Glomerular visceral epithelial cell (primary cell): Measurements from ENCODE around the gene KLHL25.
A peak's percentile ranks its signal among the peaks of the same experiment; 100 is the strongest.

Source experiments
- DNase-seq: peaks from one replicate; pipeline ENCODE4 v3.0.0-alpha.2; 2016; ENCODE audit errors: extremely low spot score

KLHL25 gene

GRCh38 chr15:85760531-85761371 lies 34.0 kb downstream of the KLHL25 start:
- DNase-seq, result no peak

DNA sequence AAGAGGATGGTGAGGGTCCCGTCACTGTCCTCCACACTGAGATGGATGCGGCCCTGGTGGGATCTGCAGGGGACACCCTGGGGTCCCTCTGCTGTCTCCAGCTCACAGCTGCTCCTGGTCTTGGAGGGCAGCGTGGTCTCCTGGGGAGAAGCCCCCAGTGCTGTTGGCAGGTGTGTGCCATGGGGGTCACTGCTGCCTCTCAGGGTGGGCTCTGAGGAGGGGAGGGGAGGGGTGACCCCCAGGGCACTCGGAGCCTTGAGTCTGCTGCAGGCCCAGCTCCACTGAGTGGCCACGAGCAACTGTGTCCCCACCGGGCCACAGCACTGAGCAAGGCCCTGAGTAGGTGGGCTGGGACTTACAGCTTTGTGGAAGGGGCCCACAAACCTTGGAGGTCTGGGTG lies 34.7 kb downstream of the KLHL25 start:
- DNase-seq, result no peak

- no peak for DNase-seq
These were observed 35.3 kb downstream of the KLHL25 start for GRCh38 chr15:85759376-85759775.

GRCh38 chr15:85758655-85758978 lies 36.1 kb downstream of the KLHL25 start:
- DNase-seq, result no peak

DNA sequence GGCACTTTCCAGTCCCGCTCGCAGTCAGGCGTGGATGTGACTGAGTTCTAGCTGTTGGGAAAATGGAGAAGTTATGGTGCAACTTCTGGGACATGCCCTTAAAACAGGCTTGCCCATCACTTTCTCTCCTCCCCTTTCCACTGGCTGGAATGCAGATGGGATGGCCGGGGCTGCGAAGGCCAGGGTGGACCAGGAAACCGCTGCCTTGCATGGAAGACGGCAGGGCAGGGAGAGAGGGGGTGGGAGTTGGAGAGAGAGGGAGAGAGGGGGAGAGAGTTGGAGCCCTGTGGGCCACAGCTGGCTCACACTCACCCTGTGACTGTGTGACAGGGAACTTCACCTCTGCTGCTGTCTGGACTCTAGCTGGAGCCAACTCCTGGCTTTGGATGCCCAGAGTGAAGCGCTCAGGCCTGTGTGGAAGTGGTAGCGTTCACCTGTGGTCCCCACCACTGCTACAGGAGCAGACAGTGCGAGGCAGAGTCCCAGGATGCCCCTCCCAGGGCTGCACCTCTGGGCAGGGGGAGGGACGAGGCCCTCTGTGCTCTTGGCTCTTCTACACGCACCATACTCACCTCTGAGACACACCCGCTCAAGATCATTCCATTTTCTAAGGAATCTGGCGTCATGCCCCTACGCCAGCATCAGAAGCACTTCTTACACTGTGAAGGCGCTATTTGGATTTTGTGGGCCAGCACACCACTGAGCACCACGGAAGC lies 36.6 kb downstream of the KLHL25 start:
- no peak for DNase-seq

DNA sequence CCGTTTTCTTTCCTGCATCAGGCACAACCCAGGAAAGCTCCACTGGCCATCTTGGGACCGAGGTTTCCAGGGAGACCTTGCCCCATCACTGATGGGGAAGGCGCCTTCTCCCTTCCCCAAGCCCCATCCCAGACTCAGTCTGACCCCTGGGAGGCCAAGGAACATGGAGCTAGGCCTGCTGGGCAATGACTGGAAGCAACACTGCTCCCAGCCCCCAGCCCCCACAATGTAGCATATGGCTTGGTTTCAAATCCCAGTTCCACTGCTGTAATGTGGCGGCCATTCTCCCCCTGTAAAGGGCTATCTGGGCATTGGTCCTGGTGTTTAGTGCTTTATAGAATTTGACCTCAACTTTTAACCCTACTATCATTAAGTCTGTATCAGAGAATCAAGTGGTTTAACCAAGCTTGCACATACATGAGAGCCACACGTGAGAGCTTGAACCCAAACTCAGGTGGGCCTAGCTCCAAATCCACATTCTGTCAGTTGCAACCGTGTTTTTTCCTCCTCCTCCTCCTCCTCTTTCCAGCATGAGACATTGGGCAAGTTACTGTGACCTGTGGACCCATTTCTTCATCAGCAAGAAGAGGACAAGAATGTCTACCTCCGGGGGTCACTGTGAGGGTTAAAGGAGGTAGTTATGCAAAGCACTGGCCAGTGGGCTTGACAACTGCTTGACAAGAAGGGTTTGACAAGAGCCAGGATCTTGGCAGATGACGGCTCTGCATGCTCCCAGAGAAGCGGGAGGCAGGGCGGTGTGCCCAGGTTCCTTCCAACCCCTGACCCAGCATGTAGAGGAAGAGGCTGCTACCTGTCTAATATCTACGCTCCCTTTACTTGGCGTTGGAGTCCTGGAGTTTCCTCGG lies 37.4 kb downstream of the KLHL25 start:
- no peak for DNase-seq

GRCh38 chr15:85756411-85757072 lies 38.2 kb downstream of the KLHL25 start:
- DNase-seq, result no peak

DNA sequence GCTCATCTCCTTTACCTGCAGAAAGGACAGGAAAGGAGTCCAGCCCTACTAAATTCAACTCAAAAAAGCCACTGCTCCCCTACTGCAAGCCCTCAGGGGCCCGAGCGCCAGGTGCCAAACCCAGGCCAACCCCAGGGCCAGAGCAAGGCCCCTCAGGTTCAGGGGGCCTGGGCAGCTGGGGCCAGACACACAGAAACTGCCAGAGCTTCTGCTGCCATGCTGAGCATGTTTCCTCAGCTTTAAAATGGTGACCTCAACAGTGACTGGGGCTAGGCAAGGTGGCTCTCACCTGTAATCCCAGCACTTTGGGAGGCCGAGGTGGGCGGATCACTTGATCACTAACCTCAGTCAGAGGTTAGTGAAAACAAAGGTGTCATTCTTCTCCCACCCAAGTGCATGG lies 38.8 kb downstream of the KLHL25 start:
- DNase-seq, result no peak

GRCh38 chr15:85755471-85755870 lies 39.3 kb downstream of the KLHL25 start:
- no peak for DNase-seq

GRCh38 chr15:85754989-85755388 lies 39.7 kb downstream of the KLHL25 start:
- DNase-seq, result no peak

- DNase-seq, result no peak
These were observed 40.8 kb downstream of the KLHL25 start for GRCh38 chr15:85753791-85754452.

DNA sequence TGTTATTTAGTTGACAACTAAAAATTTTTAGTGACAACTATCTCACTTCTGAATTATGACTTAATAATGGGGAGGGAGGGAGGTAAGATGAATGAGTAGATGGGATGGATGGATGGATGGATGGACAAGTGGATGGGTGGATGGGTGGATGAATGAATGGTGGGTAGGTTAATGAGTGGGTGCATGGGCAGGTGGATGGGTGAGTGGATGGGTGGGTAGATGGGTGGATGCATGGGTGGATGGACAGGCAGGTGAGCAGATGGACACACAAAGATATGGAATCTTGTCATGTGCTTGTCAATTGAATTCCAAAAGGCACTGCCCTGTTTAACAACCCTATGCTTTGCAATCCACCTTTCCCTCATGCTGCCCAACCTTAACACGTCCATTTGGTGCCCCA lies 41.5 kb downstream of the KLHL25 start:
- DNase-seq, result no peak

DNA sequence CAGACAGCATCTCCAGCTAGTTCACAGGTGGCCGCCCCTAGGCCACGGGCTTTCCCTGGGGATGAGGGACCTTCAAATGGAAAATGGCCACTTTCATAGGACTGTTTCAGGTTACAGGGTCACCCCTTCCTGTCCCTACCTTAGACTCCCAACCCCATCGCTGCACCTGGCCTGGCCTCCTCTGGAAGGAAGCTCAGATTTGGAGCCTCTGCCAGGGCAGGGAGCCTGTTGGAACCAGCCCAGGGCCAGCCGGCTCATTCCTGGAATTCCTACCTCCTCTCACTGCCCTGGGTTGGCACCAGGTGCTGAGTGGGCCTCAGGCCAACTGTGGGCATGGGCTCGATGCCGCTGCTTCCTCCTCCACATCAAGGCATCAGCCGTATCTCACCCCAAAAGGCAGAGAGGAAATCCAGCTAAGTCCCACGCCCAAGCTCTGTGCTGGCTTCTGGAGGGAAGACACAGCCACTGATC lies 42.2 kb downstream of the KLHL25 start:
- DNase-seq, result peak; percentile 38

- DNase-seq, result no peak
These were observed 42.6 kb downstream of the KLHL25 start for GRCh38 chr15:85752124-85752475.

DNA sequence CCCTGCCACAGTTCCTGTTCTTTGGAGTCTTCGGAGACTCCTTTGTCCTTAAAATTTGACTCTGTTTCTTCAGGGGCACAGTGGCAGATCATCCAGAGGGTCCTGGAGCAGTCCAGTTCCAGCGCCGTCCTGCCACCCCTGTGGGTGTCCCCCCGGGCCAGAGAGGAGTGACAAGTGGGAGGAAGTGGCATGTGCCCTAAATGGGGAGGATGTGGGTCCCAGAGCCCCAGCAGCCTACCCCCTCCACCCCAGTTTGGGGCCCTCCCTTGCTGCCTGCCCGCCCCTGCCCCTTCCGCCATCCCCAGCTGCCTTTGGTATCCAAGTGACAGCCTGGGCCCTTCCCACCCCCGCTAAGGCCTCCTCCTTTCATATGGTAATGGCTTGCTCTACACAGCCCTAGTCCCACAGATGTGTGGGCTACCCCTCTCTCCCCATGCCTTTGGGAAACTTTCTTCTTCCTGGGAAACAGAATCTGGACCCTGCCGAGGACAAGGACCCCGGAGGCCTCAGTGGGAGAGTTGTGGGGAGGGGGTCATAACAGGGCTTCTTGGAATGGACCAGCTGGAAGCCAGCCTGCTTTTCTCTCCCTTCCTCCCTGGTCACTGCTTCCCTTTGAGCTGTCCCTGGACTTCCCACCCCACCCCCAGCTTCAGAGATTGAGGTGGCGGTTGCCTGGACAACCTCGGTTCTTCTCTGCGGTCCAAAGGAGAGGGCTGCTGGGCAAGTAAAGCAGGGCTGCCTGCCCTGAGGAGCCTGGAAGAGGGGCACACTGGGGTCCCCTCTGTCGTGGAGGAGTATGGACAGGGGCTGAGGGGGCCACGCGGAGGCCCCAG lies 43.2 kb downstream of the KLHL25 start:
- DNase-seq, result no peak

DNA sequence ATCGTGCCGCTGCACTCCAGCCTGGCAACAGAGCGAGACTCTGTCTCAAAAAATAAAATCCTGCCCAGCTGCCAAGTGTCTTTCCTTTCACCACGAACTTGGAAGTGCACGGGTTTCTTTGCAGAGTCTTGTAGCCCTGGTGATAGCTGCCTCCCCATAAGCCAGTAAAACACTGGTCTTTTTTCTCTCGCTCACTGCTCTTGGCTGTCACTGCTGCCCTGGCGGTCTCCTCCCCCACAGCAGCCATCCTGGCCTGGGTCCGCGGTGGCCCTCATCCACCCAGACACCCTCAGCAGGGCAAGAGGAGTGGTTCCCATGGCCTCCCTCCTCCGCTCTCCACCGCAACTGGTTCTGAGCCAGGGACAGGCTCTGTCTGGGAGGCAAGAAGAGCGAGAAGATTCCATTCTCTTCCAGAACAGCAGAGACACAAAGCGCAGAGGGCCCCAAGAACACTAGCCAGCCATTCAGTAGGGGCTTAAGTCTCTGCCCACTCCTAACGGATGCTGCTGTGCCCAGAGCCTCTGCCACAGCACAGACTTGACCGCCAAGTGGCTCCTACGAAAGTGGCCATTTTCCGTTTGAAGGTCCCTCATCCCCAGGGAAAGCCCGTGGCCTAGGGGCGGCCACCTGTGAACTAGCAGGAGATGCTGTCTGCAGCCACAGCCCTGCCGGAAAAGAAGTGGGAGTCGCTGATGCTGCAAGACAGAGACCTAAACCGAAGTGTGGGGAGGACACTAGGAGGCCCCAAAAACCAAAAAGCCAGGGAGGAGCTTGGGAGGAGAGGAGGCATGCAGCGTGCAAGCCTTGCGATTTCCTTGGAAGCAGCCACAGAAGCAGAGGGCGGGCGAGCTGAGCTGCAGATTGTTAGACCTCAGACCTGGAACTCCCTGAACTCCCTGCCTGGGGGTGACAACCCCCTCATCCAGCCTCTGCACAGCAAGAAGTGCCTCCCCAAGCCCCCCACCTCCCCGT lies 44.1 kb downstream of the KLHL25 start:
- no peak for DNase-seq

GRCh38 chr15:85749261-85750151 lies 45.2 kb downstream of the KLHL25 start:
- no peak for DNase-seq

DNA sequence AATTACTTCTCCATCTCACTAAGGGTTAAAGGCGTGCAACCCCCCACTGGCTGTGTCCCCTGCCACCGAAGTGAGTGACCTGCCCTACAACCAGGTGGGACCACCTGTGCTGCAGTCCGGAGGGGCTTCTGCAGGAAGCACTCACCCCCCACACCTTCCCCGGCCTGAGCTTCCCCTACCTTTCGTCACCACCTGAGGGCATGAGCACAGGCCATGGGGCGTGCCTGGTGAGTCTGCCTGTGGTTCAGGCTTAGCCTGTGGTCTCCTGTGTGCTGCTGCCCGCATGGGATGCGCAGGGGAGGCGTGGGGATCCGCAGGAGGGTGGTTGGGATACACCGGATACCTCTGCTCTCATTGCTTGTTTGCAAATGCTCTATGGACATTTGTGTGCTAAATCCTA lies 46.0 kb downstream of the KLHL25 start:
- DNase-seq, result no peak
